GM19395 (cell line): ENCODE data around the gene CLEC14A.

ENCODE experiments used
- ATAC-seq: cut with Tn5 transposase; IDR thresholded peaks from one replicate; pipeline ENCODE4 v1.9.1; 2021; ENCODE audit warnings: mild to moderate bottlenecking, moderate library complexity; ENCODE audit not compliant: unreplicated experiment

The CLEC14A gene

GRCh38 chr14:38206689-38207376, 49.1 kb downstream of the CLEC14A start:
- no peak for ATAC-seq

GRCh38 chr14:38205949-38206665, 49.8 kb downstream of the CLEC14A start:
- no peak for ATAC-seq

GRCh38 chr14:38205119-38205813, 50.6 kb downstream of the CLEC14A start:
- ATAC-seq = no peak

- no peak for ATAC-seq
These were observed 51.2 kb downstream of the CLEC14A start for GRCh38 chr14:38204719-38205115.
